ENCODE measurements around the gene HOXA9. TPM values are rescaled to one million over a fixed set of nuclear protein-coding genes. Genes with fewer than 3 reads are reported as not detected.

HOXA9 gene
- total RNA-seq, 1 donor from 2014 or later = not detected

DNA sequence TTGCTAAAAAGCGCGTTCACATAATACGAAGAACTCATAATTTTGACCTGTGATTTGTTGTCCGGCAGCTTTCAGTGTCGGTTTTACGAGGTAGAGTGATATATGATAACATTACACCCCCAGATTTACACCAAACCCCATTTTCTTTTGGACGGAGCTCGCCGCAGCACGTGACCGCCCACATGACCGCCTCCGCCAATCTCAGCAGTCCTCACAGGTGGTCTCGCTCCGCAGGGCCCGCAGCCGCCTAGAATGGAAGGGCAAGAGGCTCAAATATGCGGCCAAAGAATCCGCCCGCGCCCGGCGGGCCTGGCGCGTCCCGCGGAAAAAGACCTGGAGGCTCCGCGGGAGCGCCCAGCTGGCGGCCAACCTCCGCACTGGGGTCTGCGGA is 8.8 kb downstream of the HOXA9 start, which contains the start of gene HOXA7:
HOXA7 (minus strand) TSS at position 168 of the 391 bp plus-strand sequence; CDS start at position 38, 130 bp downstream.
- Mint-ChIP-seq H3K4me3 (ENCODE audit: unreplicated experiment) (no peak within 1 kb of the TSS), H3K9me3 (ENCODE audit: unreplicated experiment) (peaks cover 44% of the 10 kb centered on the region), H3K27me3 (ENCODE audit: low read depth, unreplicated experiment) (peaks cover 80% of the 10 kb centered on the region), H3K27ac (ENCODE audit: unreplicated experiment) (peak within 1 kb of the TSS; percentile 77), H3K36me3 (ENCODE audit: low read depth, unreplicated experiment) (no peaks in the 10 kb centered on the region), H3K4me1 (ENCODE audit: low read depth, unreplicated experiment) (no peaks in the 10 kb centered on the region)
- FAIRE-seq (no peak), DNase-seq (ENCODE audit: low read depth) (no peak)
- no peaks in the 10 kb centered on the region for H3K79me2 ChIP-seq (ENCODE audit: insufficient read depth, low read length)
- no peak within 1 kb of the TSS for H3K9ac ChIP-seq (ENCODE audit: low read length)
- H3K9me3 ChIP-seq (ENCODE audit: insufficient read depth, low read depth, low read length) = peaks cover 16% of the 10 kb centered on the region
- peaks cover 3% of the 10 kb centered on the region for H3K4me1 ChIP-seq (ENCODE audit: insufficient read depth, low read length)
- H3K4me2 ChIP-seq (ENCODE audit: low read length) = peak within 1 kb of the TSS; percentile 11
- no peak within 1 kb of the TSS for H3K4me3 ChIP-seq (ENCODE audit: insufficient read depth, low read depth, low read length)
- H4K20me1 ChIP-seq (ENCODE audit: insufficient read depth, low read length) = no peaks in the 10 kb centered on the region
- no peaks in the 10 kb centered on the region for H3K36me3 ChIP-seq (ENCODE audit: insufficient read depth, low read length)
- no peak within 1 kb of the TSS for H3K27ac ChIP-seq (ENCODE audit: low read depth, low read length)
- H2AFZ ChIP-seq (ENCODE audit: low read depth, low read length) = no peak within 1 kb of the TSS
- peak; percentile 55 for TF ChIP-seq EZH2 (IDR thresholded peaks at IDR 0.05; ENCODE audit: insufficient read depth, low read length)
- TF ChIP-seq, protein P1, sequence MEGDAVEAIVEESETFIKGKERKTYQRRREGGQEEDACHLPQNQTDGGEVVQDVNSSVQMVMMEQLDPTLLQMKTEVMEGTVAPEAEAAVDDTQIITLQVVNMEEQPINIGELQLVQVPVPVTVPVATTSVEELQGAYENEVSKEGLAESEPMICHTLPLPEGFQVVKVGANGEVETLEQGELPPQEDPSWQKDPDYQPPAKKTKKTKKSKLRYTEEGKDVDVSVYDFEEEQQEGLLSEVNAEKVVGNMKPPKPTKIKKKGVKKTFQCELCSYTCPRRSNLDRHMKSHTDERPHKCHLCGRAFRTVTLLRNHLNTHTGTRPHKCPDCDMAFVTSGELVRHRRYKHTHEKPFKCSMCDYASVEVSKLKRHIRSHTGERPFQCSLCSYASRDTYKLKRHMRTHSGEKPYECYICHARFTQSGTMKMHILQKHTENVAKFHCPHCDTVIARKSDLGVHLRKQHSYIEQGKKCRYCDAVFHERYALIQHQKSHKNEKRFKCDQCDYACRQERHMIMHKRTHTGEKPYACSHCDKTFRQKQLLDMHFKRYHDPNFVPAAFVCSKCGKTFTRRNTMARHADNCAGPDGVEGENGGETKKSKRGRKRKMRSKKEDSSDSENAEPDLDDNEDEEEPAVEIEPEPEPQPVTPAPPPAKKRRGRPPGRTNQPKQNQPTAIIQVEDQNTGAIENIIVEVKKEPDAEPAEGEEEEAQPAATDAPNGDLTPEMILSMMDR (IDR thresholded peaks at IDR 0.05; ENCODE audit: insufficient read depth, low read depth, low read length) = no peak
- peaks cover 93% of the 10 kb centered on the region for H3K27me3 ChIP-seq (ENCODE audit: insufficient read depth, low read length)

GRCh38 chr7:27155816-27156507 is 9.4 kb downstream of the HOXA9 start:
- H3K36me3 Mint-ChIP-seq (ENCODE audit: low read depth, unreplicated experiment) = no peaks in the 10 kb centered on the region
- FAIRE-seq (no peak), DNase-seq (ENCODE audit: low read depth) (no peak)
- H3K36me3 ChIP-seq (ENCODE audit: insufficient read depth, low read length) = no peaks in the 10 kb centered on the region
- no peaks in the 10 kb centered on the region for H4K20me1 ChIP-seq (ENCODE audit: insufficient read depth, low read length)
- no peak overlapping the region for H3K4me3 ChIP-seq (ENCODE audit: insufficient read depth, low read depth, low read length)
- TF ChIP-seq, protein P1 (IDR thresholded peaks at IDR 0.05; ENCODE audit: insufficient read depth, low read depth, low read length) = no peak
- peak; percentile 75 for TF ChIP-seq EZH2 (IDR thresholded peaks at IDR 0.05; ENCODE audit: insufficient read depth, low read length)
- peaks cover 82% of the 10 kb centered on the region for H3K27me3 Mint-ChIP-seq (ENCODE audit: low read depth, unreplicated experiment)
- H3K4me1 ChIP-seq (ENCODE audit: insufficient read depth, low read length) = peaks cover 8% of the 10 kb centered on the region
- H3K27ac Mint-ChIP-seq (ENCODE audit: unreplicated experiment) = no peak overlapping the region
- H3K9me3 Mint-ChIP-seq (ENCODE audit: unreplicated experiment) = peaks cover 49% of the 10 kb centered on the region
- peak overlapping the region; percentile 11 for H3K4me2 ChIP-seq (ENCODE audit: low read length)
- no peaks in the 10 kb centered on the region for H3K4me1 Mint-ChIP-seq (ENCODE audit: low read depth, unreplicated experiment)
- H3K79me2 ChIP-seq (ENCODE audit: insufficient read depth, low read length) = no peaks in the 10 kb centered on the region
- H3K9ac ChIP-seq (ENCODE audit: low read length) = no peak overlapping the region
- peaks cover 95% of the 10 kb centered on the region for H3K27me3 ChIP-seq (ENCODE audit: insufficient read depth, low read length)
- peaks cover 16% of the 10 kb centered on the region for H3K9me3 ChIP-seq (ENCODE audit: insufficient read depth, low read depth, low read length)
- H3K4me3 Mint-ChIP-seq (ENCODE audit: unreplicated experiment) = no peak overlapping the region
- no peak overlapping the region for H2AFZ ChIP-seq (ENCODE audit: low read depth, low read length)
- H3K27ac ChIP-seq (ENCODE audit: low read depth, low read length) = no peak overlapping the region

Measured in astrocyte (in vitro differentiated cells and primary cell).